ENCODE results near the gene PIK3CB. TPM values are rescaled to one million over a fixed set of nuclear protein-coding genes. Genes with fewer than 3 reads are reported as not detected.
"Not testable (repeated sequence)": the region's sequence is repeated elsewhere in the genome, so short reads cannot be mapped to it uniquely, and the experiment has no call there.

The PIK3CB gene
- total RNA-seq, 1 experiment from 2014 or later = 35.3 TPM

GRCh38 chr3:138854204-138854603 lies 19.5 kb upstream of the PIK3CB start:
- DNase-seq = no peak
- H3K36me3 ChIP-seq (ENCODE audit: insufficient read depth, low read length) = no peaks in the 10 kb centered on the region
- no peaks in the 10 kb centered on the region for H3K79me2 ChIP-seq (ENCODE audit: low read length)
- no peak overlapping the region for H3K9ac ChIP-seq (ENCODE audit: low read length)
- no peak overlapping the region for H2AFZ ChIP-seq (ENCODE audit: low read length)
- H3K4me1 ChIP-seq (ENCODE audit: low read length) = no peaks in the 10 kb centered on the region
- H3K4me3 ChIP-seq (ENCODE audit: low read length) = no peak overlapping the region
- H4K20me1 ChIP-seq (ENCODE audit: insufficient read depth, low read depth, low read length) = no peaks in the 10 kb centered on the region
- H3K27me3 ChIP-seq (ENCODE audit: low read length) = no peaks in the 10 kb centered on the region
- H3K9me2 ChIP-seq (replicated peaks; ENCODE audit: insufficient read depth, low read length) = no peaks in the 10 kb centered on the region
- H3K4me2 ChIP-seq (ENCODE audit: low read depth, low read length, poor library complexity, severe bottlenecking) = no peak overlapping the region
- H3K9me3 ChIP-seq (ENCODE audit: low read length) = no peaks in the 10 kb centered on the region
- H3K27ac ChIP-seq (ENCODE audit: low read length) = no peak overlapping the region

- H3K9me3 ChIP-seq (ENCODE audit: low read length) = no peaks in the 10 kb centered on the region
- no peak overlapping the region for H3K27ac ChIP-seq (ENCODE audit: low read length)
- H3K36me3 ChIP-seq (ENCODE audit: insufficient read depth, low read length) = no peaks in the 10 kb centered on the region
- no peaks in the 10 kb centered on the region for H3K4me1 ChIP-seq (ENCODE audit: low read length)
- H3K27me3 ChIP-seq (ENCODE audit: low read length) = no peaks in the 10 kb centered on the region
- no peak overlapping the region for H3K9ac ChIP-seq (ENCODE audit: low read length)
- DNase-seq = no peak
- no peak overlapping the region for H3K4me3 ChIP-seq (ENCODE audit: low read length)
- no peak overlapping the region for H3K4me2 ChIP-seq (ENCODE audit: low read depth, low read length, poor library complexity, severe bottlenecking)
- no peaks in the 10 kb centered on the region for H4K20me1 ChIP-seq (ENCODE audit: insufficient read depth, low read depth, low read length)
- no peaks in the 10 kb centered on the region for H3K79me2 ChIP-seq (ENCODE audit: low read length)
- no peaks in the 10 kb centered on the region for H3K9me2 ChIP-seq (replicated peaks; ENCODE audit: insufficient read depth, low read length)
- H2AFZ ChIP-seq (ENCODE audit: low read length) = no peak overlapping the region
Measured at GRCh38 chr3:138850151-138850550, 15.4 kb upstream of the PIK3CB start.

- Histone ChIP-seq H3K4me2 (ENCODE audit: low read depth, low read length, poor library complexity, severe bottlenecking) (no peak overlapping the region), H3K36me3 (ENCODE audit: insufficient read depth, low read length) (no peaks in the 10 kb centered on the region), H3K27me3 (ENCODE audit: low read length) (no peaks in the 10 kb centered on the region)
Measured at GRCh38 chr3:138849222-138849940, 14.7 kb upstream of the PIK3CB start.

GRCh38 chr3:138848696-138849095 lies 14.0 kb upstream of the PIK3CB start:
- no peaks in the 10 kb centered on the region for H3K4me1 ChIP-seq (ENCODE audit: low read length)
- DNase-seq = no peak
- no peak overlapping the region for H3K9ac ChIP-seq (ENCODE audit: low read length)
- H3K79me2 ChIP-seq (ENCODE audit: low read length) = no peaks in the 10 kb centered on the region
- no peak overlapping the region for H3K27ac ChIP-seq (ENCODE audit: low read length)
- H3K4me3 ChIP-seq (ENCODE audit: low read length) = no peak overlapping the region
- no peaks in the 10 kb centered on the region for H4K20me1 ChIP-seq (ENCODE audit: insufficient read depth, low read depth, low read length)
- no peaks in the 10 kb centered on the region for H3K27me3 ChIP-seq (ENCODE audit: low read length)
- H3K9me3 ChIP-seq (ENCODE audit: low read length) = no peaks in the 10 kb centered on the region
- H3K36me3 ChIP-seq (ENCODE audit: insufficient read depth, low read length) = no peaks in the 10 kb centered on the region
- no peaks in the 10 kb centered on the region for H3K9me2 ChIP-seq (replicated peaks; ENCODE audit: insufficient read depth, low read length)
- H2AFZ ChIP-seq (ENCODE audit: low read length) = no peak overlapping the region
- H3K4me2 ChIP-seq (ENCODE audit: low read depth, low read length, poor library complexity, severe bottlenecking) = no peak overlapping the region

More at GRCh38 chr3:138849222-138849940, 14.7 kb upstream of the PIK3CB start:
- H3K27ac ChIP-seq (ENCODE audit: low read length) = no peak overlapping the region
- H3K9me3 ChIP-seq (ENCODE audit: low read length) = no peaks in the 10 kb centered on the region
- no peaks in the 10 kb centered on the region for H3K79me2 ChIP-seq (ENCODE audit: low read length)
- no peaks in the 10 kb centered on the region for H3K4me1 ChIP-seq (ENCODE audit: low read length)
- H2AFZ ChIP-seq (ENCODE audit: low read length) = no peak overlapping the region
- no peak overlapping the region for H3K9ac ChIP-seq (ENCODE audit: low read length)
- no peaks in the 10 kb centered on the region for H3K9me2 ChIP-seq (replicated peaks; ENCODE audit: insufficient read depth, low read length)
- no peak overlapping the region for H3K4me3 ChIP-seq (ENCODE audit: low read length)
- no peaks in the 10 kb centered on the region for H4K20me1 ChIP-seq (ENCODE audit: insufficient read depth, low read depth, low read length)
- no peak for DNase-seq

- H3K9ac ChIP-seq (ENCODE audit: low read length); H3K4me2 ChIP-seq (ENCODE audit: low read depth, low read length, poor library complexity, severe bottlenecking): not testable (repeated sequence)
Measured at GRCh38 chr3:138846824-138847223, 12.1 kb upstream of the PIK3CB start.

GRCh38 chr3:138846262-138846791 lies 11.6 kb upstream of the PIK3CB start:
- no peak for DNase-seq
- no peak overlapping the region for H3K9ac ChIP-seq (ENCODE audit: low read length)
- H3K9me3 ChIP-seq (ENCODE audit: low read length) = no peaks in the 10 kb centered on the region
- no peak overlapping the region for H3K27ac ChIP-seq (ENCODE audit: low read length)
- H3K36me3 ChIP-seq (ENCODE audit: insufficient read depth, low read length) = no peaks in the 10 kb centered on the region
- no peak overlapping the region for H3K4me2 ChIP-seq (ENCODE audit: low read depth, low read length, poor library complexity, severe bottlenecking)
- no peaks in the 10 kb centered on the region for H3K79me2 ChIP-seq (ENCODE audit: low read length)
- H2AFZ ChIP-seq (ENCODE audit: low read length) = no peak overlapping the region
- no peaks in the 10 kb centered on the region for H3K27me3 ChIP-seq (ENCODE audit: low read length)
- no peaks in the 10 kb centered on the region for H3K9me2 ChIP-seq (replicated peaks; ENCODE audit: insufficient read depth, low read length)
- H3K4me3 ChIP-seq (ENCODE audit: low read length) = no peak overlapping the region
- H3K4me1 ChIP-seq (ENCODE audit: low read length) = peaks cover 8% of the 10 kb centered on the region
- H4K20me1 ChIP-seq (ENCODE audit: insufficient read depth, low read depth, low read length) = no peaks in the 10 kb centered on the region

More at GRCh38 chr3:138846824-138847223, 12.1 kb upstream of the PIK3CB start:
- not testable (repeated sequence) for H4K20me1 ChIP-seq (ENCODE audit: insufficient read depth, low read depth, low read length); H2AFZ ChIP-seq (ENCODE audit: low read length); H3K27me3 ChIP-seq (ENCODE audit: low read length); H3K27ac ChIP-seq (ENCODE audit: low read length); H3K4me1 ChIP-seq (ENCODE audit: low read length); H3K79me2 ChIP-seq (ENCODE audit: low read length); H3K4me3 ChIP-seq (ENCODE audit: low read length); H3K9me2 ChIP-seq (replicated peaks; ENCODE audit: insufficient read depth, low read length); H3K9me3 ChIP-seq (ENCODE audit: low read length); DNase-seq; H3K36me3 ChIP-seq (ENCODE audit: insufficient read depth, low read length)

- Histone ChIP-seq H3K27me3 (ENCODE audit: low read length) (no peaks in the 10 kb centered on the region), H3K4me1 (ENCODE audit: low read length) (peaks cover 8% of the 10 kb centered on the region), H3K4me3 (ENCODE audit: low read length) (no peak overlapping the region), H3K9me2 (replicated peaks; ENCODE audit: insufficient read depth, low read length) (no peaks in the 10 kb centered on the region), H2AFZ (ENCODE audit: low read length) (no peak overlapping the region), H3K9me3 (ENCODE audit: low read length) (no peaks in the 10 kb centered on the region), H3K36me3 (ENCODE audit: insufficient read depth, low read length) (no peaks in the 10 kb centered on the region), H4K20me1 (ENCODE audit: insufficient read depth, low read depth, low read length) (no peaks in the 10 kb centered on the region), H3K79me2 (ENCODE audit: low read length) (no peaks in the 10 kb centered on the region), H3K9ac (ENCODE audit: low read length) (no peak overlapping the region), H3K4me2 (ENCODE audit: low read depth, low read length, poor library complexity, severe bottlenecking) (no peak overlapping the region), H3K27ac (ENCODE audit: low read length) (no peak overlapping the region)
- no peak for DNase-seq
Measured at GRCh38 chr3:138845771-138846173, 11.0 kb upstream of the PIK3CB start.

GRCh38 chr3:138845181-138845601 lies 10.5 kb upstream of the PIK3CB start:
- Histone ChIP-seq H4K20me1 (ENCODE audit: insufficient read depth, low read depth, low read length) (no peaks in the 10 kb centered on the region), H3K9ac (ENCODE audit: low read length) (no peak overlapping the region), H3K27me3 (ENCODE audit: low read length) (no peaks in the 10 kb centered on the region), H3K79me2 (ENCODE audit: low read length) (no peaks in the 10 kb centered on the region), H2AFZ (ENCODE audit: low read length) (no peak overlapping the region), H3K36me3 (ENCODE audit: insufficient read depth, low read length) (no peaks in the 10 kb centered on the region), H3K4me3 (ENCODE audit: low read length) (no peak overlapping the region), H3K27ac (ENCODE audit: low read length) (no peak overlapping the region), H3K4me1 (ENCODE audit: low read length) (peaks cover 8% of the 10 kb centered on the region), H3K4me2 (ENCODE audit: low read depth, low read length, poor library complexity, severe bottlenecking) (no peak overlapping the region), H3K9me2 (replicated peaks; ENCODE audit: insufficient read depth, low read length) (no peaks in the 10 kb centered on the region), H3K9me3 (ENCODE audit: low read length) (no peaks in the 10 kb centered on the region)
- no peak for DNase-seq
